CD4-positive, CD25-positive, alpha-beta regulatory T cell (primary cell): ENCODE data around the gene TYW1B. TPM values are rescaled to one million over a fixed set of nuclear protein-coding genes. Genes with fewer than 3 reads are reported as not detected.
"Not testable (repeated sequence)": the region's sequence is repeated elsewhere in the genome, so short reads cannot be mapped to it uniquely, and the experiment has no call there.

Experiments
- ATAC-seq, 2 donors: fragments of 150-1000 bp; cut with Tn5 transposase; one replicate each; pipeline ENCODE4 v1.10.0; 2021; ENCODE audit warnings: low read depth in 2 of 2, moderate number of reproducible peaks in 2 of 2, moderate library complexity in 1 of 2
- DNase-seq, 3 donors: peaks; one replicate each; pipeline versions ENCODE4 v3.0.0 to v3.0.0-alpha.2; 2012 to 2022; ENCODE audit warnings: mixed read lengths in 1 of 3
- H3K27ac ChIP-seq: one replicate; pipeline ENCODE4 v1.7.0; 2013; ENCODE audit warnings: mild to moderate bottlenecking, low read length; ENCODE audit not compliant: insufficient read depth, poor library complexity, severe bottlenecking
- H3K27me3 ChIP-seq: one replicate; pipeline ENCODE4 v1.7.0; 2013; ENCODE audit warnings: low read length; ENCODE audit not compliant: control insufficient read depth, insufficient read depth
- H3K36me3 ChIP-seq: one replicate; pipeline ENCODE4 v1.7.0; 2013; ENCODE audit warnings: mild to moderate bottlenecking, low read length, moderate library complexity; ENCODE audit not compliant: control insufficient read depth, insufficient read depth
- H3K4me1 ChIP-seq: 2 replicates; pipeline ENCODE4 v1.7.0; 2013; ENCODE audit warnings: mild to moderate bottlenecking, low read length; ENCODE audit not compliant: insufficient read depth, control insufficient read depth, poor library complexity, severe bottlenecking
- H3K4me3 ChIP-seq: one replicate; pipeline ENCODE4 v1.7.0; 2013; ENCODE audit warnings: low read depth, mild to moderate bottlenecking, low read length, moderate library complexity
- H3K9me3 ChIP-seq, 2 experiments: 1 replicate in 1 of 2; 2 replicates in 1 of 2; pipeline ENCODE4 v1.7.0; 2013; ENCODE audit warnings: low read length in 2 of 2, mild to moderate bottlenecking in 1 of 2, moderate library complexity in 1 of 2; ENCODE audit not compliant: control insufficient read depth in 2 of 2
- H3K27ac Mint-ChIP-seq, 3 donors: one replicate each; pipeline ENCODE4 v1.8.0; 2020 to 2022; ENCODE audit warnings: mild to moderate bottlenecking in 3 of 3, mixed read lengths in 3 of 3, moderate library complexity in 2 of 3
- H3K27me3 Mint-ChIP-seq: one replicate; pipeline ENCODE4 v1.8.0; 2022; ENCODE audit warnings: mild to moderate bottlenecking, mixed read lengths
- H3K36me3 Mint-ChIP-seq: one replicate; pipeline ENCODE4 v1.8.0; 2020; ENCODE audit warnings: mixed read lengths
- H3K4me1 Mint-ChIP-seq, 4 donors: one replicate each; pipeline ENCODE4 v1.8.0; 2020 to 2022; ENCODE audit warnings: mixed read lengths in 4 of 4, mild to moderate bottlenecking in 1 of 4
- H3K4me3 Mint-ChIP-seq, 4 donors: one replicate each; pipeline ENCODE4 v1.8.0; 2020 to 2022; ENCODE audit warnings: mild to moderate bottlenecking in 4 of 4, mixed read lengths in 4 of 4, moderate library complexity in 3 of 4
- H3K9me3 Mint-ChIP-seq, 7 donors: one replicate each; pipeline ENCODE4 v1.8.0; 2020 to 2022; ENCODE audit warnings: mixed read lengths in 7 of 7, mild to moderate bottlenecking in 3 of 7, moderate library complexity in 2 of 7
- polyA plus RNA-seq, 4 donors: library from polyadenylated mRNA; unstranded; fragments of 300-500 nt; fragmentation: Illumina TruSeq; gene quantifications; one replicate each; pipeline ENCODE4 v1.2.3, GENCODE V29; 2021
- total RNA-seq: library from RNA; stranded (reverse); gene quantifications from one replicate; pipeline ENCODE4 v1.2.3, GENCODE V29; 2022

Gene TYW1B
- total and polyA plus RNA-seq, 5 donors from 2014 or later = 0.46 to 9.8 (median 0.82) TPM

DNA sequence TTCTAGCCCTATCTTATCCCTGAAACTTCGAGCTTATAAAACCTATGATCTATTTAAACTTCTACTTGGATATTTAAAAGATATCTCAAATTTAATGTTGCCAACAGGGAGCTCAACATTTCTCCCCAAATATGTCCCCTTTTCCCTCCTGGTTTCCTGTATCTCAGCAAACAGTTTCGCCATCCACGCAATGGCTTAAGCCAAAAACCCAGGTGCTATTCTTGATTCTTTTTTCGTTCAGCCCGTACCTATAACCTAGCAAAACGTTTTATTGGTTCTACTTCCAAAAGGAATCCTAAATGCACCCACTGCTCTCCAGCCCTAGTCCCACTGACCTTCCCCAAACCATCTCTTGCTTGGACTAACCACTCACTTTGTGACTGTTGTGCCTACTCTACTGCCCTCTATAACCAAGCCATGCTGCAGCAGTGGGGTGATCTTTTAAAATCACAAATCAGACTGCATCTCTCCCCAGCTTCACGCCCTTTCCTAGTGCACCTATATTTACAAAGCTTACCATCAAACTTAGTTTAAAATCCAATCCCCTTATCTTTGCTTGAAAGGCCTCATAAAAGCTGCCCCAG, 201.5 kb downstream of the TYW1B start:
- not testable (repeated sequence) for H3K4me3 ChIP-seq, H3K4me1 Mint-ChIP-seq, H3K27me3 Mint-ChIP-seq, H3K27me3 ChIP-seq, ATAC-seq, H3K4me3 Mint-ChIP-seq, H3K36me3 ChIP-seq, H3K9me3 ChIP-seq, H3K4me1 ChIP-seq, H3K9me3 Mint-ChIP-seq, DNase-seq, H3K27ac ChIP-seq
- H3K36me3 Mint-ChIP-seq = peaks cover 17% of the 10 kb centered on the region
- peak overlapping the region in 2 of 3 donors; percentile 27 to 78 for H3K27ac Mint-ChIP-seq

- H3K36me3 ChIP-seq, DNase-seq, H3K4me3 Mint-ChIP-seq, H3K27ac Mint-ChIP-seq, ATAC-seq, H3K27ac ChIP-seq, H3K4me1 ChIP-seq, H3K9me3 Mint-ChIP-seq, H3K27me3 Mint-ChIP-seq, H3K9me3 ChIP-seq, H3K4me3 ChIP-seq, H3K27me3 ChIP-seq: not testable (repeated sequence)
- peaks cover 23% of the 10 kb centered on the region for H3K36me3 Mint-ChIP-seq
- peaks cover 6 to 12% (median 6%) of the 10 kb centered on the region in 4 donors for H3K4me1 Mint-ChIP-seq
These were observed 202.1 kb downstream of the TYW1B start for GRCh38 chr7:72625721-72626423.

- H3K27me3 Mint-ChIP-seq = no peaks in the 10 kb centered on the region
- Histone ChIP-seq H3K36me3 (no peaks in the 10 kb centered on the region), H3K4me3 (no peak overlapping the region), H3K27me3 (no peaks in the 10 kb centered on the region), H3K9me3 (no peaks in the 10 kb centered on the region), H3K4me1 (no peaks in the 10 kb centered on the region), H3K27ac (no peak overlapping the region)
- peaks cover 21% of the 10 kb centered on the region for H3K36me3 Mint-ChIP-seq
- ATAC-seq = no peak
- peaks cover 6 to 12% (median 8%) of the 10 kb centered on the region in 4 donors for H3K4me1 Mint-ChIP-seq
- H3K9me3 Mint-ChIP-seq = no peaks in the 10 kb centered on the region
- no peak for DNase-seq
- H3K27ac Mint-ChIP-seq = peak overlapping the region in 1 of 3 donors; percentile 78
- H3K4me3 Mint-ChIP-seq = no peak overlapping the region
These were observed 205.5 kb downstream of the TYW1B start for GRCh38 chr7:72622532-72622931.

DNA sequence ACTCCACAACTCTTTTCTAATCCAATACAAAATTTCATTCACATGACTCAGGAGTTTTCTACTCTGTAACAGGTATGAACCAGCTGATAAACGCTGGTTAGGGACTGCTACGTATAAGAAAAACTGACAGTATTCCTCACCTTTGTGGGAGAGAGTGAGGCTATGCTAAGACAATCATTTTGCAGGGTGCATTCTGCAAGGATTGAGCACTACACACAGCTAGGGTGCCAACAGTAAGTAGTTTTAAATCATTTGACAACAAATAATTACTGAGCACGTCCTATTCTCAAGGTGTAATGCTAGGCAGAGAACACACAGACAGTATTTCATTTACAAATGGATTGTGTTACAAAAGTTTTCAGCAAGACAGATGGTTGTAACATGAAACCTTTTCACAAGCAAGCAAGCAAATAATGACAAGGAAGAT, 206.2 kb downstream of the TYW1B start:
- Mint-ChIP-seq H3K4me1 (peaks cover 6 to 12% (median 8%) of the 10 kb centered on the region in 4 donors), H3K36me3 (peaks cover 18% of the 10 kb centered on the region)
- DNase-seq, H3K9me3 Mint-ChIP-seq, H3K27me3 ChIP-seq, H3K4me3 Mint-ChIP-seq, H3K4me3 ChIP-seq, H3K36me3 ChIP-seq, H3K27ac ChIP-seq, H3K9me3 ChIP-seq, H3K27ac Mint-ChIP-seq, H3K27me3 Mint-ChIP-seq, ATAC-seq, H3K4me1 ChIP-seq: not testable (repeated sequence)

DNA sequence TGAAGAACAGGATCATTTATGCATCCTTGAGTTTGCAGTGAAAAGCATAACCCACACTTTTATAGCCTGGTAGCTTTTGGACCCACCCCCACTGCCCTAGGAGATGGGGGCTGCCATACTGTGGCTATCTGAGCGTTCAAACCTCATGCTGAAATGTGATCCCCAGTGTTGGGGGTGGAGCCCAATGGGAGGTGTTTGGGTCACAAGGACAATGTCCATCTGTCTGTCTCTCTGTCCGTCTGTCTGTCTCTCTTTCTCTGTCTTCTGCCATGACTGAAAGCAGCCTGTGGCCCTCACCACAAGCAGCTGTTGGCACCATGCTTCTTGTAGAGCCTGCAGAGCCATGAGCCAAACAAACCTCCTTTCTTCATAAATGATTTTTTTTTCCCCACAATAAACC, 207.1 kb downstream of the TYW1B start:
- not testable (repeated sequence) for H3K27ac Mint-ChIP-seq, H3K4me3 ChIP-seq, H3K27me3 Mint-ChIP-seq, H3K36me3 ChIP-seq, DNase-seq, H3K9me3 ChIP-seq, H3K27me3 ChIP-seq, H3K4me3 Mint-ChIP-seq, H3K9me3 Mint-ChIP-seq, H3K27ac ChIP-seq, H3K4me1 ChIP-seq, ATAC-seq
- H3K36me3 Mint-ChIP-seq = peaks cover 24% of the 10 kb centered on the region
- peaks cover 6 to 12% (median 7%) of the 10 kb centered on the region in 4 donors for H3K4me1 Mint-ChIP-seq

DNA sequence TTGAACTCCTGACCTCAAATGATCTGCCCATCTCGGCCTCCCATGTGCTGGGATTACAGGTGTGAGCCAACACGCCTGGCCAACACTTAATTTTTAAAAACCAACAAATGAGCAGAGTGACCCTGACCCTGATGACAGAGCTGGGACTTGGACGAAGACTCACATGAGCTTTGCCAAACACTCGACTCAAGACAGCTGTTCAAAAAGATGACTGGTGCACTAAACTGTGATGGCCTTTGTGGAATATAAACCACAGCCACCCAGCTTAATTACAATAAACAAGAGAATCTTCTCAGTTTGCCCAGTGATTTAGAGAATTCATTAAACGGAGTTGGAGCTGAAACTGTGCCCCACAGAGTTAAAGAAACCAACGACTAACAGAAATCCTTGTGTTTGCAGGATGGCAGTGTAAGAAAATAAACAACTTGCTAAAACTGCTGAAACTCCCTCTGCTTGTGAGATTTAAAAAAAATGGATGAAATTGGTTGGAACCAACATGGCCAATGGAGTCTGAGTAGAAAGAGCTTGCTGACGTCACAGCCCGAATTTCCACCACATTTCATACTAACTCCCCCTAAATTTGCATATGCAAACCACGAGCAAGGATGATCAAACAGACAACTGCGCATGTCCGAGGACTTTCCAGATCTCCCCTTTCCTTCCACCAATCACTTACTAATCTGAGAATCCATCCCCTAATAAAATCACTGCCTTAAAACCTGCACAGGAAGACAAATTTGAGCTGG, 209.4 kb downstream of the TYW1B start:
- not testable (repeated sequence) for H3K9me3 Mint-ChIP-seq, H3K36me3 ChIP-seq, H3K27ac ChIP-seq, H3K4me3 ChIP-seq, H3K9me3 ChIP-seq, H3K4me3 Mint-ChIP-seq, H3K27me3 Mint-ChIP-seq, ATAC-seq, DNase-seq, H3K4me1 ChIP-seq, H3K27me3 ChIP-seq
- Mint-ChIP-seq H3K36me3 (peaks cover 32% of the 10 kb centered on the region), H3K27ac (peak overlapping the region in 1 of 3 donors; percentile 15), H3K4me1 (peaks cover 6 to 12% (median 7%) of the 10 kb centered on the region in 4 donors)

DNA sequence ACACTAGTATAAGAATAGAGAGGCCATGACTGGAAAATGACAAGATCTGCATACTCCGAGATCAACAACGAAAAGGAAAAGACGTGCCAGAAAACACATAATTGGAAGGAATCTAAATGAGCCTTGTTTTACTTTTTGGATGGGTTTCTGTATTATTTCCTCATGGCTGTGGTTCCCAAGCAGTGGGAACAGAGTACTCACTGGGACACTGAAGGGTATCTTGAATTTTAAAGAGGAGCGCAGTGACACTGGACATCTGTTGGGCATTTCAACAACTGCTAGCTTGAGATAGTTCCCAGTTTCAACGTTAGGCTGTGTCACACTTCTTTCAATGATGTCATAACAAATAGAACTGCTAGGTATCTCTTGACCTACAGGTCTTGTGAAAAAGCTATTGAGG, 218.2 kb downstream of the TYW1B start:
- not testable (repeated sequence) for ATAC-seq, H3K27me3 ChIP-seq, DNase-seq, H3K9me3 Mint-ChIP-seq, H3K9me3 ChIP-seq, H3K27ac Mint-ChIP-seq, H3K4me1 ChIP-seq, H3K36me3 ChIP-seq, H3K4me3 ChIP-seq, H3K27ac ChIP-seq, H3K27me3 Mint-ChIP-seq, H3K4me3 Mint-ChIP-seq
- peaks cover 34% of the 10 kb centered on the region for H3K36me3 Mint-ChIP-seq
- peaks cover 0 to 10% (median 2%) of the 10 kb centered on the region in 4 donors for H3K4me1 Mint-ChIP-seq
